SKM-1 treated with dmso at 0.1 percent for 144 hours (cell line): Measurements from ENCODE around the gene KLHL5.

Experiments used
- DNase-seq: peaks from one replicate; lab custom pipeline; 2025; ENCODE audit not compliant: unreplicated experiment; lab: John Stamatoyannopoulos, UW

KLHL5 gene

GRCh38 chr4:39062094-39062769, at the start of gene KLHL5:
Gene KLHL5 (plus strand): TSS chr4:39062232. CDS start chr4:39062653, 421 bp downstream.
- no peak for DNase-seq

- no peak for DNase-seq
Observed at GRCh38 chr4:39014028-39014427, 48.0 kb upstream of the KLHL5 start.

GRCh38 chr4:39020130-39020529, 41.9 kb upstream of the KLHL5 start:
- DNase-seq: no peak

GRCh38 chr4:39021631-39022030, 40.4 kb upstream of the KLHL5 start:
- no peak for DNase-seq

- DNase-seq: no peak
Observed at GRCh38 chr4:39022241-39022640, 39.8 kb upstream of the KLHL5 start.

- no peak for DNase-seq
Observed at GRCh38 chr4:39023059-39023458, 39.0 kb upstream of the KLHL5 start.

- no peak for DNase-seq
Observed at GRCh38 chr4:39024311-39024865, 37.6 kb upstream of the KLHL5 start.

- no peak for DNase-seq
Observed at GRCh38 chr4:39025552-39026085, 36.4 kb upstream of the KLHL5 start.

- DNase-seq: no peak
Observed at GRCh38 chr4:39026096-39026495, 35.9 kb upstream of the KLHL5 start.

GRCh38 chr4:39029752-39030694, 32.0 kb upstream of the KLHL5 start:
- DNase-seq: no peak

- DNase-seq: no peak
Observed at GRCh38 chr4:39030725-39031124, 31.3 kb upstream of the KLHL5 start.

GRCh38 chr4:39031590-39032020, 30.4 kb upstream of the KLHL5 start:
- DNase-seq: peak; percentile 7

GRCh38 chr4:39032218-39033085, 29.6 kb upstream of the KLHL5 start, which contains the start of gene TMEM156:
Gene TMEM156 (minus strand): TSS chr4:39032409. CDS start chr4:39032313, 96 bp downstream.
- peak; percentile 93 for DNase-seq

GRCh38 chr4:39036172-39036571, 25.9 kb upstream of the KLHL5 start:
- no peak for DNase-seq

GRCh38 chr4:39037491-39037825, 24.6 kb upstream of the KLHL5 start:
- no peak for DNase-seq

GRCh38 chr4:39037941-39038340, 24.1 kb upstream of the KLHL5 start:
- no peak for DNase-seq

GRCh38 chr4:39039108-39039507, 22.9 kb upstream of the KLHL5 start:
- DNase-seq: no peak

- no peak for DNase-seq
Observed at GRCh38 chr4:39042366-39042765, 19.7 kb upstream of the KLHL5 start.

GRCh38 chr4:39043058-39043860, 18.8 kb upstream of the KLHL5 start:
- DNase-seq: peak; percentile 19

GRCh38 chr4:39043861-39044363, 18.1 kb upstream of the KLHL5 start:
- DNase-seq: no peak
